22Rv1 (cell line): ENCODE results near the gene SLC35E1.
"Not testable (repeated sequence)": the region's sequence is repeated elsewhere in the genome, so short reads cannot be mapped to it uniquely, and the experiment has no call there.

Experiments
- H3K27ac ChIP-seq: fragments of 450-650 bp; 2 replicates; pipeline ENCODE4 v1.5.1; 2017
- CTCF ChIP-seq: fragments of 450-650 bp; IDR thresholded peaks from 2 replicates; pipeline ENCODE4 v1.5.1; 2017; ENCODE audit warnings: mild to moderate bottlenecking
- ZFX ChIP-seq: fragments of 450-650 bp; IDR thresholded peaks from 2 replicates; pipeline ENCODE4 v1.6.1; 2017; ENCODE audit warnings: antibody characterized with exemption, borderline replicate concordance

SLC35E1 gene

GRCh38 chr19:16519230-16519687 lies 53.0 kb downstream of the SLC35E1 start:
- TF ChIP-seq ZFX: no peak
- TF ChIP-seq CTCF: no peak
- H3K27ac ChIP-seq: no peak overlapping the region

GRCh38 chr19:16518483-16519229 lies 53.6 kb downstream of the SLC35E1 start:
- TF ChIP-seq CTCF (peak; percentile 23), ZFX (no peak)
- H3K27ac ChIP-seq: no peak overlapping the region

- no peak for TF ChIP-seq CTCF
- no peak for TF ChIP-seq ZFX
- no peak overlapping the region for H3K27ac ChIP-seq
Observed at GRCh38 chr19:16518061-16518460, 54.2 kb downstream of the SLC35E1 start.

GRCh38 chr19:16516923-16517610 lies 55.1 kb downstream of the SLC35E1 start:
- H3K27ac ChIP-seq: no peak overlapping the region
- TF ChIP-seq CTCF: no peak
- no peak for TF ChIP-seq ZFX

GRCh38 chr19:16516381-16516780 lies 55.8 kb downstream of the SLC35E1 start:
- TF ChIP-seq CTCF (no peak), ZFX (no peak)
- no peak overlapping the region for H3K27ac ChIP-seq

GRCh38 chr19:16514383-16515019 lies 57.7 kb downstream of the SLC35E1 start:
- no peak overlapping the region for H3K27ac ChIP-seq
- TF ChIP-seq CTCF: no peak
- no peak for TF ChIP-seq ZFX

- H3K27ac ChIP-seq: not testable (repeated sequence)
Observed at GRCh38 chr19:16512611-16513010, 59.6 kb downstream of the SLC35E1 start.
